ENCODE data around the gene HAL.

- TF ChIP-seq REST (IDR thresholded peaks at IDR 0.05; ENCODE audit: borderline replicate concordance in 1 of 2, low read depth in 1 of 2, low read length in 2 of 2) (no peak), POLR2AphosphoS5 (IDR thresholded peaks at IDR 0.05; ENCODE audit: low read depth, low read length) (no peak), ZNF660 (CRISPR knock-in tag; IDR thresholded peaks at IDR 0.05; ENCODE audit: borderline replicate concordance, low read depth) (no peak), ASH2L (IDR thresholded peaks at IDR 0.05; ENCODE audit: insufficient read length, low read depth, low read length) (no peak), ZNF263 (CRISPR knock-in tag; IDR thresholded peaks at IDR 0.05) (no peak), ZNF138 (CRISPR knock-in tag; IDR thresholded peaks at IDR 0.05; ENCODE audit: low read depth) (no peak), TFE3 (CRISPR knock-in tag; IDR thresholded peaks at IDR 0.05) (no peak), ZBTB49 (CRISPR knock-in tag; IDR thresholded peaks at IDR 0.05; ENCODE audit: borderline replicate concordance) (no peak), AKNA (CRISPR knock-in tag; IDR thresholded peaks at IDR 0.05; ENCODE audit: borderline replicate concordance) (no peak), ZSCAN30 (CRISPR knock-in tag; IDR thresholded peaks at IDR 0.05) (no peak)
These were observed 2.6 kb upstream of the HAL start for GRCh38 chr12:95998611-95999286.
